Heart left ventricle (tissue), 13 donors: ENCODE data around the gene CHMP4B.

Experiments used
- CTCF ChIP-seq, 12 donors: fragments of 200-600 bp; sonication (generic) in 4 of 12; IDR thresholded peaks; one replicate each; pipeline versions ENCODE4 v1.5.0 to v1.8.0; 2018 to 2022; ENCODE audit warnings: antibody characterized with exemption in 12 of 12, mild to moderate bottlenecking in 5 of 12
- POLR2A ChIP-seq, 2 donors: fragments of 450-650 bp; IDR thresholded peaks; one replicate each; pipeline ENCODE4 v1.6.1; 2017; ENCODE audit warnings: antibody characterized with exemption in 2 of 2, mild to moderate bottlenecking in 2 of 2, moderate library complexity in 2 of 2
- donor health status: ischemic (EF 13 %, LVEDD 7.1; RV severe dilation, severe dysfunction).
- donor health status: DM: no; HTN: yes; CAD: no.
- donor health status: DM: no; HTN: no; CAD: no.
- donor health status: ischemic (EF 25% LVEDD 6.9; RV normal size, moderate dysfunction).
- donor health status: ischemic (EF 25% LVEDD 5.7; RV mildly dilated, moderate dysfunction).
- donor health status: ischemic (EF 35%, LVEDD 5.7; RV mildly dilated, moderate dysfunction).
- donor health status: nonischemic (EF 11% LVEDD 7.7; RV severe dilation, severe dysfunction).
- donor health status: DM: yes; HTN: yes; CAD: no.
- donor health status: PGD.
- donor health status: ischemic (EF 29% LVEDD 5.4; RV normal size, mild dysfunction).
- donor health status: nonischemic (EF 23%, LVEDD 6.1; RV moderate dilation, normal function).

- TF ChIP-seq CTCF (IDR thresholded peaks at IDR 0.05), result no peak
- TF ChIP-seq POLR2A (IDR thresholded peaks at IDR 0.05), result no peak
These were observed 21.3 kb upstream of the CHMP4B start for GRCh38 chr20:33789858-33790182.
